ENCODE measurements around the gene SMAGP. TPM values are rescaled to one million over a fixed set of nuclear protein-coding genes. Genes with fewer than 3 reads are reported as not detected.

SMAGP gene
- total RNA-seq, 1 donor from 2014 or later = 9.1 TPM

DNA sequence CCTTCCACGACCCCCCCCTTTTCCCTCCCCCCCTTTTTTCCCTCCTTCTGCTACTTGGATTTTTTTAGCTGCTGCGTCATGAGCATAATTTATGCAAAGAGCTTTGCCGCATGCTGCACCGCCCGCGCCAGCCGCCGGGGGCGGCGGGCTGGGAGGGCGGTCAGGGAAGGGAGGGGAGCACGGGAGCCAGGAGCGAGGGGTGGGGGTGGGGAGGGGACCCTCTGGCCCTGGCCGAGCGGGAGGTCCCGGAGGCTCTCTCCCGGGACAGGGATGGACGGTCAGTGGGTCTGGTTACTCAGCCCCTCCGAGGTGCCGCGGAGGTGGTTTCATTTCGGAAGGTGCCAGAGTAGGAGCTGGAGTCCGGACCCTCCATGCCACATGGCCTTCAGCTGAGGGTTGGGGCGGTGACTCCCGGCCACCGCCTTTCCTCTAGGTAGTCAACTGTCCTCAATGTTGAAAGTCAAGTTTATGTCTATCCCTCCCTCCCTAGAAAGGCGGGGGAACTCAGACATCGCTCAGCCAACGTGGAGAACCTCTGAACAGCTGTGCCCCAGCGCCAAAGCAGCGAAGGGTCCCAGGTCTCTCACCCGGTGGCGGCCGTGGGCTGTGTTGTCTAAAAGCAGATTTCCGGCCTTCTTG is 52.1 kb downstream of the SMAGP start, which contains the start of gene POU6F1:
POU6F1 (minus strand) TSS at position 95 of the 639 bp plus-strand sequence. CDS start 11,226 bp downstream, outside the sequence.
- peak within 1 kb of the TSS; percentile 76 for H3K4me3 Mint-ChIP-seq (ENCODE audit: low read depth)
- H3K4me1 Mint-ChIP-seq (ENCODE audit: low read depth) = peaks cover 12% of the 10 kb centered on the region
- TF ChIP-seq, protein P1, sequence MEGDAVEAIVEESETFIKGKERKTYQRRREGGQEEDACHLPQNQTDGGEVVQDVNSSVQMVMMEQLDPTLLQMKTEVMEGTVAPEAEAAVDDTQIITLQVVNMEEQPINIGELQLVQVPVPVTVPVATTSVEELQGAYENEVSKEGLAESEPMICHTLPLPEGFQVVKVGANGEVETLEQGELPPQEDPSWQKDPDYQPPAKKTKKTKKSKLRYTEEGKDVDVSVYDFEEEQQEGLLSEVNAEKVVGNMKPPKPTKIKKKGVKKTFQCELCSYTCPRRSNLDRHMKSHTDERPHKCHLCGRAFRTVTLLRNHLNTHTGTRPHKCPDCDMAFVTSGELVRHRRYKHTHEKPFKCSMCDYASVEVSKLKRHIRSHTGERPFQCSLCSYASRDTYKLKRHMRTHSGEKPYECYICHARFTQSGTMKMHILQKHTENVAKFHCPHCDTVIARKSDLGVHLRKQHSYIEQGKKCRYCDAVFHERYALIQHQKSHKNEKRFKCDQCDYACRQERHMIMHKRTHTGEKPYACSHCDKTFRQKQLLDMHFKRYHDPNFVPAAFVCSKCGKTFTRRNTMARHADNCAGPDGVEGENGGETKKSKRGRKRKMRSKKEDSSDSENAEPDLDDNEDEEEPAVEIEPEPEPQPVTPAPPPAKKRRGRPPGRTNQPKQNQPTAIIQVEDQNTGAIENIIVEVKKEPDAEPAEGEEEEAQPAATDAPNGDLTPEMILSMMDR (IDR thresholded peaks at IDR 0.05; ENCODE audit: unreplicated experiment) = peak; percentile 63

DNA sequence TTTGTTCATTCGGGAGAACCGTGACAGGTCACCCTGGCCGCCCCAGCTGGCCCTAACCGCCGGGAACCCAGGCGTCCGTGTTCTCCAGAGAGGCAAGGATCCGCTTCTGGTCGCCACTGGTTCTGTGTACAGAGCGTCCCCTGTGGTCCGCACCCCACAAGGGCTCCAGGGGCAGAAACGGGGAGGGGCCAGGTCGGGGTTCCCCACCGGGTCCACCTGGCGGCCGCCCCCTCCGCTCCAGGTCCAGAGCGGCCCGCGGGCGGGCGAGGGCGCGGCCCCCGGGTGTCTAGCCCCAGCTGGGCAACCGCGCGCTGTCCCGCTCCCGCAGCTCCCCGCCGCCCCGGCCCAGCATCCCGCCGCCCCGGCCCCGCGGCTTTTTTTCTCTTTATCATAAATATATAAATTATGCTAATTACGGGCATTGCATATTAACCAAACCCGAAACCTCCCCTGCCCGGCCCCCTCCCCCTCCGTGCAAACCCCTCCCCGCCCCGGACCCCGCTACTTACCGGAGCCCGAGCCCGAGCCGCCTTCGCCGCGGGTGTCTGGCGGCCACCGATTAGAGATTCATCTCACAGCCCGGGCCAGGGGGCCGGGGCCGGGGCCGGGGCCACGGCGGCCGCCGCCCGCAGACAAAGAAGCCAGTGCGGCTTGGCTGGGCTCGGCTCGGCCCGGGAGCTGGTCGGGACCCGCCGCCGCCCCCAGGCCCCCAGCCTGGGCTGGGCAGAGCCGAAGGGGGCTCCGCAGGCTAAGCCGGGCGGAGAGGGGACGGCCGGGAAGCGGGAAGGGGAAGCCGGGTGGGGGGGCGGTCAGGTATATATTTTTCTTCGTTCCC is 52.9 kb downstream of the SMAGP start:
- no peak overlapping the region for H3K27ac Mint-ChIP-seq
- H3K4me1 Mint-ChIP-seq (ENCODE audit: low read depth) = peaks cover 12% of the 10 kb centered on the region
- peak overlapping the region; percentile 76 for H3K4me3 Mint-ChIP-seq (ENCODE audit: low read depth)
- no peaks in the 10 kb centered on the region for H3K36me3 Mint-ChIP-seq (ENCODE audit: insufficient read depth)
- TF ChIP-seq, protein P1 (IDR thresholded peaks at IDR 0.05; ENCODE audit: unreplicated experiment) = peak; percentile 42
- H3K9me3 Mint-ChIP-seq (ENCODE audit: low read depth) = no peaks in the 10 kb centered on the region
- no peaks in the 10 kb centered on the region for H3K27me3 Mint-ChIP-seq
- DNase-seq (ENCODE audit: low spot score, unreplicated experiment) = peak; percentile 52

More for the DNA sequence above, 52.1 kb downstream of the SMAGP start, which contains the start of gene POU6F1:
- DNase-seq (ENCODE audit: low spot score, unreplicated experiment) = peak; percentile 66
- no peaks in the 10 kb centered on the region for H3K27me3 Mint-ChIP-seq
- peak within 1 kb of the TSS; percentile 96 for H3K27ac Mint-ChIP-seq
- H3K9me3 Mint-ChIP-seq (ENCODE audit: low read depth) = no peaks in the 10 kb centered on the region
- no peaks in the 10 kb centered on the region for H3K36me3 Mint-ChIP-seq (ENCODE audit: insufficient read depth)

DNA sequence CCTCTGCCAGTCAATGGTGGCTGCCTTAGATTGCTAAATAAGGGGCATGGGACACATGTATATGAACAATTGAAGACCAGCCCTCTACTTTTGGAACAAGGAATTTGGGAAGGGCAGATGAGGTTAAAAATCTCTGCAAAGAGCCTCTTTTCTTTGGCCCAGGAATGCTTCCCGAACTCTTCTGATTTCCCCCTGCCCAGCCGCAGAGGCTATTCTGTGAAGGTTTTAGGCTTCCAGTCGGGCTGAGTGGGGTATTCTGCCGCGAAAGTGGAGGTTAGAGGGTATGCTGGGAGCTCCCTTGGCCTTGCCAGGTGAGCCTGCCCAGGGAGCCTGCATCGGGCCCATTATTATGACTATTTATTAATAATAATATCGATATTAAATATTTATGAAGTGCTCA is 53.6 kb downstream of the SMAGP start:
- H3K4me3 Mint-ChIP-seq (ENCODE audit: low read depth) = peak overlapping the region; percentile 76
- TF ChIP-seq, protein P1 (IDR thresholded peaks at IDR 0.05; ENCODE audit: unreplicated experiment) = no peak
- H3K36me3 Mint-ChIP-seq (ENCODE audit: insufficient read depth) = no peaks in the 10 kb centered on the region
- peaks cover 12% of the 10 kb centered on the region for H3K4me1 Mint-ChIP-seq (ENCODE audit: low read depth)
- H3K9me3 Mint-ChIP-seq (ENCODE audit: low read depth) = no peaks in the 10 kb centered on the region
- peak overlapping the region; percentile 36 for H3K27ac Mint-ChIP-seq
- no peak for DNase-seq (ENCODE audit: low spot score, unreplicated experiment)
- H3K27me3 Mint-ChIP-seq = no peaks in the 10 kb centered on the region

DNA sequence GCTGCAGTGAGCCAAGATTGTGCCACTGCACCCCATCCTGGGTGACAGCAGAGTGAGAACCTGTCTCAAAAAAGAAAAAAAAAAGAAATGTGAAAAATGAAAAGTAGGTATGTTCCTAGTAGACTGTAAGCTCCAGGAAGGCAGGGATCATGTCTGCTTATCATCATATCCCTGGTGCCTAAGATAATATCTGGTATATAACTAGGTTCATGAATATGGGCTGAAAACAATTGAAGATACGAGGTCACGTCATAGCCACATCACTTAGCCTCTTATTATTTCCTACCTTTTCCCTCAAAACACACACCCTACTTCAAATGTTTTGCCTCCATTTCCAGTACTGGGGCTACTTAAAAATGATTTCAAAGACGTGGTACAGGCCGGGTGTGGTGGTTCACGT is 55.3 kb downstream of the SMAGP start:
- Mint-ChIP-seq H3K4me3 (ENCODE audit: low read depth) (no peak overlapping the region), H3K27ac (no peak overlapping the region), H3K4me1 (ENCODE audit: low read depth) (peaks cover 12% of the 10 kb centered on the region), H3K27me3 (no peaks in the 10 kb centered on the region), H3K36me3 (ENCODE audit: insufficient read depth) (no peaks in the 10 kb centered on the region), H3K9me3 (ENCODE audit: low read depth) (no peaks in the 10 kb centered on the region)
- no peak for DNase-seq (ENCODE audit: low spot score, unreplicated experiment)
- TF ChIP-seq, protein P1 (IDR thresholded peaks at IDR 0.05; ENCODE audit: unreplicated experiment) = no peak

DNA sequence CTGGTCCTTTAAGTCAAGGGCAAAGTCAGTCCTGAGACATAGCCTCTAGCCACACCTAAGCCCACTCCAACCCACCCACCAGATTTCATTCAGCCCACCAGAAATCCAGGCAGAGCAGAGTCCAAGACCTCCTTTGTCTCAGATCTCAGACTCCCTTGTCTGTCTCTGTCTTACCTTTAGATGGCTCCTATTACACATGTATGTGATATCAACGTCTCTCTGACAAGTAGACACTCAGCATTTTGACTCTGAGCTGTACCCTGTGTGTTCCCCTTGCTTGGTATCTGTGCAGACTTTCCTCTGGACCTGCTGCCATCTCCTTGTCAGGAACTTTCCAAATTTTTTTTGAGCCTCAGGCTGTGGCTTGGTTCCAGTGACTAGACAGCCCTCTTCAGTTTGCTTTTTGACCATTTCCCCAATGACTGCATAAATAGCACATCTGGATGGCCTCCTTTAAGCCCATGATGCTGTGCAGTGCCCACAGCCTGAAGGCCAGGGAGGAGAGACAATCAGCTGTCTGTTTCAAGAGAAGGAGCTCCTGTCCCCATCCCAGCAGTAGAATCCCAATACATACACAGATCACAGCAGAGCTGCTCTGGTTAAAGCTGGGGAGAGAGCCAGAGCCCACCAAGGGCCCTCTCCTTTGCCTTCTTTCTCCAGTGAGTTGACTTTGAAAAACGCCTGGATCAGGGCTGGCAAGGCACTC is 59.4 kb downstream of the SMAGP start:
- no peaks in the 10 kb centered on the region for H3K36me3 Mint-ChIP-seq (ENCODE audit: insufficient read depth)
- no peaks in the 10 kb centered on the region for H3K9me3 Mint-ChIP-seq (ENCODE audit: low read depth)
- H3K27me3 Mint-ChIP-seq = no peaks in the 10 kb centered on the region
- H3K27ac Mint-ChIP-seq = no peak overlapping the region
- TF ChIP-seq, protein P1 (IDR thresholded peaks at IDR 0.05; ENCODE audit: unreplicated experiment) = no peak
- no peaks in the 10 kb centered on the region for H3K4me1 Mint-ChIP-seq (ENCODE audit: low read depth)
- no peak overlapping the region for H3K4me3 Mint-ChIP-seq (ENCODE audit: low read depth)
- no peak for DNase-seq (ENCODE audit: low spot score, unreplicated experiment)
